Gastrocnemius medialis (tissue), 4 donors: ENCODE measurements around the gene POU6F1.

ENCODE experiments used
- POLR2A ChIP-seq, 2 donors: fragments of 450-650 bp; IDR thresholded peaks; one replicate each; pipeline ENCODE4 v1.6.1; 2017; ENCODE audit warnings: antibody characterized with exemption in 2 of 2, mild to moderate bottlenecking in 2 of 2, moderate library complexity in 2 of 2
- TF ChIP-seq, protein P1 (sequence below), 5 experiments: fragments of 450-650 bp in 3 of 5; fragments of 200-600 bp in 2 of 5; sonication (generic) in 2 of 5; IDR thresholded peaks in 4 of 5; conservative IDR thresholded peaks in 1 of 5; 1 replicate in 4 of 5; 2 replicates in 1 of 5; pipeline ENCODE4 v1.5.1; 2016 to 2019; ENCODE audit warnings: antibody characterized with exemption in 5 of 5, mild to moderate bottlenecking in 3 of 5, moderate library complexity in 3 of 5

DNA sequence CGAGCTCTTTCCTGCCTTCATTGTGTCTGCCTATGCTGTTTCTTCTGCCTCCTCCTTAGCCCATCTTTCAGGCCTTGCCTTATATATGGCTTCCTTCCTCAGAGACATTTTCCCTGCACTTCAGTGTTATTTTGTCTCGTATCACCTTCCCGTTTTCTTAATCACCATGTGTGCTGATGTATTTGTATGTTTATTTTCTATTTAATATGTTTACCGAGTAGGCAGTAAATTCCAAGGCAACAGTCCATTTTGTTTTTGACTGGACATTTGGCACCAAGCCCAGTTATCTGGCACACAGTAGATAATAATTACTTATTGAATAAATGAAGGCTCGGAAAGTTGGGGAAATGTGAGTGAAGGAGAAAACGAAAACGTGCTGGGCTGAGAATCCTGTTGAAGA, 4.6 kb upstream of the POU6F1 start:
- no peak for TF ChIP-seq POLR2A (IDR thresholded peaks at IDR 0.05)
- TF ChIP-seq, protein P1, sequence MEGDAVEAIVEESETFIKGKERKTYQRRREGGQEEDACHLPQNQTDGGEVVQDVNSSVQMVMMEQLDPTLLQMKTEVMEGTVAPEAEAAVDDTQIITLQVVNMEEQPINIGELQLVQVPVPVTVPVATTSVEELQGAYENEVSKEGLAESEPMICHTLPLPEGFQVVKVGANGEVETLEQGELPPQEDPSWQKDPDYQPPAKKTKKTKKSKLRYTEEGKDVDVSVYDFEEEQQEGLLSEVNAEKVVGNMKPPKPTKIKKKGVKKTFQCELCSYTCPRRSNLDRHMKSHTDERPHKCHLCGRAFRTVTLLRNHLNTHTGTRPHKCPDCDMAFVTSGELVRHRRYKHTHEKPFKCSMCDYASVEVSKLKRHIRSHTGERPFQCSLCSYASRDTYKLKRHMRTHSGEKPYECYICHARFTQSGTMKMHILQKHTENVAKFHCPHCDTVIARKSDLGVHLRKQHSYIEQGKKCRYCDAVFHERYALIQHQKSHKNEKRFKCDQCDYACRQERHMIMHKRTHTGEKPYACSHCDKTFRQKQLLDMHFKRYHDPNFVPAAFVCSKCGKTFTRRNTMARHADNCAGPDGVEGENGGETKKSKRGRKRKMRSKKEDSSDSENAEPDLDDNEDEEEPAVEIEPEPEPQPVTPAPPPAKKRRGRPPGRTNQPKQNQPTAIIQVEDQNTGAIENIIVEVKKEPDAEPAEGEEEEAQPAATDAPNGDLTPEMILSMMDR (IDR thresholded peaks at IDR 0.05 in 4 of 5, conservative IDR thresholded peaks at IDR 0.05 in 1 of 5): no peak
